Muscle layer of duodenum (tissue), 2 donors: ENCODE measurements around the gene CCDC66.

Experiments used
- H3K27ac ChIP-seq: one replicate; pipeline ENCODE4 v1.7.0; 2013; ENCODE audit warnings: mild to moderate bottlenecking, low read length
- H3K27me3 ChIP-seq: one replicate; pipeline ENCODE4 v1.7.0; 2013; ENCODE audit warnings: low read depth, mild to moderate bottlenecking, control low read depth, low read length
- H3K36me3 ChIP-seq, 2 donors: one replicate each; pipeline ENCODE4 v1.7.0; 2013; ENCODE audit warnings: low read length in 2 of 2, control low read depth in 1 of 2, mild to moderate bottlenecking in 1 of 2; ENCODE audit not compliant: insufficient read depth in 2 of 2, control insufficient read depth in 1 of 2
- H3K4me1 ChIP-seq, 2 donors: one replicate each; pipeline ENCODE4 v1.7.0; 2013; ENCODE audit warnings: low read length in 2 of 2, mild to moderate bottlenecking in 2 of 2, control low read depth in 1 of 2, moderate library complexity in 1 of 2; ENCODE audit not compliant: insufficient read depth in 2 of 2, control insufficient read depth in 1 of 2
- H3K4me3 ChIP-seq, 2 donors: one replicate each; pipeline ENCODE4 v1.7.0; 2013; ENCODE audit warnings: low read length in 2 of 2, low read depth in 1 of 2, mild to moderate bottlenecking in 1 of 2
- H3K9me3 ChIP-seq, 2 donors: one replicate each; pipeline ENCODE4 v1.7.0; 2013; ENCODE audit warnings: low read length in 2 of 2, control low read depth in 1 of 2, mild to moderate bottlenecking in 1 of 2; ENCODE audit not compliant: control insufficient read depth in 1 of 2
- donor health status: healthy.

CCDC66 gene

GRCh38 chr3:56624725-56625124 lies 67.8 kb downstream of the CCDC66 start:
- no peak overlapping the region for H3K27ac ChIP-seq
- H3K4me1 ChIP-seq = no peaks in the 10 kb centered on the region
- H3K36me3 ChIP-seq = peaks cover 40 to 47% of the 10 kb centered on the region in 2 donors
- no peaks in the 10 kb centered on the region for H3K9me3 ChIP-seq
- no peak overlapping the region for H3K4me3 ChIP-seq
- no peaks in the 10 kb centered on the region for H3K27me3 ChIP-seq

GRCh38 chr3:56629047-56629446 lies 72.1 kb downstream of the CCDC66 start:
- Histone ChIP-seq H3K4me3 (no peak overlapping the region), H3K9me3 (no peaks in the 10 kb centered on the region), H3K36me3 (peaks cover 29 to 42% of the 10 kb centered on the region in 2 donors), H3K27me3 (no peaks in the 10 kb centered on the region), H3K4me1 (no peaks in the 10 kb centered on the region), H3K27ac (no peak overlapping the region)

GRCh38 chr3:56629451-56629850 lies 72.5 kb downstream of the CCDC66 start:
- H3K27ac ChIP-seq = no peak overlapping the region
- no peak overlapping the region for H3K4me3 ChIP-seq
- H3K9me3 ChIP-seq = no peaks in the 10 kb centered on the region
- H3K4me1 ChIP-seq = no peaks in the 10 kb centered on the region
- no peaks in the 10 kb centered on the region for H3K27me3 ChIP-seq
- H3K36me3 ChIP-seq = peaks cover 27 to 37% of the 10 kb centered on the region in 2 donors

- no peak overlapping the region for H3K27ac ChIP-seq
Measured at GRCh38 chr3:56630966-56631365, 74.0 kb downstream of the CCDC66 start.

DNA sequence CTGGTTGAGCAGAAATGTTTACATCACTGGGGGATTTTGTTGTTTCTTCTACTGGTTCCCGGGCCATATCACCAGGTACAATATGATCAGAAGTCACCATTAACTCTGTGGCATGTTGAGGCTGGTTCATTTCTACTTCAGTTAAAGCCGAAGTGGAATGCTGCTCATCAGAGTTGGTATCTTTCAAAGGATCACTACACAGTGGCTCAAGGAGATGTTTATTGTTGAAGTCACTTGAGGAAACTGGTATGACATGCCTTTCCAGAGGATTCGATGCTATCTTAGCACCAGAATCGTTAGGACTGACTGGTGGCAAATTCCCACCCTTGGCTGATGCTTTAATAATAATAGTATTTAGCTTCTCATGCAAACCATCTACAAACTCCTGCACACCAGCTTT lies 76.2 kb downstream of the CCDC66 start:
- Histone ChIP-seq H3K27me3 (no peaks in the 10 kb centered on the region), H3K27ac (no peak overlapping the region), H3K36me3 (peaks cover 20 to 30% of the 10 kb centered on the region in 2 donors), H3K4me3 (no peak overlapping the region), H3K4me1 (no peaks in the 10 kb centered on the region), H3K9me3 (no peaks in the 10 kb centered on the region)

More at GRCh38 chr3:56630966-56631365, 74.0 kb downstream of the CCDC66 start:
- Histone ChIP-seq H3K27me3 (no peaks in the 10 kb centered on the region), H3K4me1 (no peaks in the 10 kb centered on the region), H3K9me3 (no peaks in the 10 kb centered on the region), H3K4me3 (no peak overlapping the region), H3K36me3 (peaks cover 28% of the 10 kb centered on the region in 2 donors)

GRCh38 chr3:56633602-56634535 lies 76.9 kb downstream of the CCDC66 start:
- H3K4me3 ChIP-seq = no peak overlapping the region
- H3K9me3 ChIP-seq = no peaks in the 10 kb centered on the region
- peaks cover 24 to 36% of the 10 kb centered on the region in 2 donors for H3K36me3 ChIP-seq
- no peak overlapping the region for H3K27ac ChIP-seq
- no peaks in the 10 kb centered on the region for H3K4me1 ChIP-seq
- H3K27me3 ChIP-seq = no peaks in the 10 kb centered on the region

DNA sequence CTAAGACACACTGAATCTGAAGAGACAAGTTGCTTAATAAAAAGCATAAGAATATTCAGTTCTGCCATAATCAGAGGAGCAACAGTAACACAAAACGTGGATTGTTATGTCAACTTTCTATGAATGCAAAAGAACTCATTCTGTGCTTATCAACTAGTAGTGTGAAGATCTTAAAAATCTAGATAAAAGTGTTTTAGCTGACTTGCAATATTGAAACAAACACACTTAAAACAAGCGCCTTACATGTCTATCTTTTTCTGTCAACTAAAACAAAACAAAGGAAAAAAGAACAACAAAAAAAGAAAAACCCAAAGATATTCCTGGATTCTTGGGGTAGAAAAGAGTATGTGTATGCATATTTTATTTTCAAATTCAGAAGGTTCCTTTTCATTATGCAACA lies 88.4 kb downstream of the CCDC66 start:
- Histone ChIP-seq H3K9me3 (no peaks in the 10 kb centered on the region), H3K27ac (no peak overlapping the region), H3K4me3 (no peak overlapping the region), H3K27me3 (no peaks in the 10 kb centered on the region), H3K36me3 (peaks cover 31 to 35% of the 10 kb centered on the region in 2 donors), H3K4me1 (no peaks in the 10 kb centered on the region)

GRCh38 chr3:56654460-56654859 lies 97.5 kb downstream of the CCDC66 start:
- no peaks in the 10 kb centered on the region for H3K4me1 ChIP-seq
- no peaks in the 10 kb centered on the region for H3K27me3 ChIP-seq
- H3K36me3 ChIP-seq = peaks cover 30 to 59% of the 10 kb centered on the region in 2 donors
- no peak overlapping the region for H3K4me3 ChIP-seq
- H3K27ac ChIP-seq = no peak overlapping the region
- H3K9me3 ChIP-seq = no peaks in the 10 kb centered on the region

- Histone ChIP-seq H3K36me3 (peaks cover 39 to 71% of the 10 kb centered on the region in 2 donors), H3K27ac (no peak overlapping the region)
Measured at GRCh38 chr3:56655709-56656108, 98.7 kb downstream of the CCDC66 start.

GRCh38 chr3:56664823-56665222 lies 107.8 kb downstream of the CCDC66 start:
- no peaks in the 10 kb centered on the region for H3K27me3 ChIP-seq
- peaks cover 53 to 71% of the 10 kb centered on the region in 2 donors for H3K36me3 ChIP-seq
- H3K4me3 ChIP-seq = no peak overlapping the region
- no peaks in the 10 kb centered on the region for H3K4me1 ChIP-seq
- no peak overlapping the region for H3K27ac ChIP-seq
- no peaks in the 10 kb centered on the region for H3K9me3 ChIP-seq

More at GRCh38 chr3:56655709-56656108, 98.7 kb downstream of the CCDC66 start:
- Histone ChIP-seq H3K4me1 (no peaks in the 10 kb centered on the region), H3K9me3 (no peaks in the 10 kb centered on the region), H3K27me3 (no peaks in the 10 kb centered on the region), H3K4me3 (no peak overlapping the region)

GRCh38 chr3:56667973-56668579 lies 111.1 kb downstream of the CCDC66 start:
- no peaks in the 10 kb centered on the region for H3K27me3 ChIP-seq
- H3K4me3 ChIP-seq = no peak overlapping the region
- peaks cover 37 to 65% of the 10 kb centered on the region in 2 donors for H3K36me3 ChIP-seq
- H3K27ac ChIP-seq = no peak overlapping the region
- H3K4me1 ChIP-seq = no peaks in the 10 kb centered on the region
- no peaks in the 10 kb centered on the region for H3K9me3 ChIP-seq
